Endodermal cell (in vitro differentiated cells): ENCODE measurements around the gene TNFRSF9. TPM values are rescaled to one million over a fixed set of nuclear protein-coding genes. Genes with fewer than 3 reads are reported as not detected.

Source experiments
- DNase-seq: peaks from one replicate; pipeline ENCODE4 v3.0.0-alpha.2; 2017
- H3K27ac ChIP-seq: 2 replicates; pipeline ENCODE4 v1.5.1; 2013; ENCODE audit warnings: mild to moderate bottlenecking, low read depth, low read length, moderate library complexity
- H3K27me3 ChIP-seq: 2 replicates; pipeline ENCODE4 v1.6.1; 2013; ENCODE audit warnings: mild to moderate bottlenecking, low read length, moderate library complexity; ENCODE audit not compliant: insufficient read depth, control insufficient read depth, poor library complexity, severe bottlenecking
- H3K36me3 ChIP-seq: 2 replicates; pipeline ENCODE4 v1.7.0; 2013; ENCODE audit warnings: mild to moderate bottlenecking, low read length, moderate library complexity; ENCODE audit not compliant: control insufficient read depth, insufficient read depth
- H3K4me1 ChIP-seq: one replicate; pipeline ENCODE4 v1.7.0; 2013; ENCODE audit warnings: low read length; ENCODE audit not compliant: control insufficient read depth, insufficient read depth
- H3K4me3 ChIP-seq: 2 replicates; pipeline ENCODE4 v1.5.1; 2013; ENCODE audit warnings: mild to moderate bottlenecking, low read length, moderate library complexity
- H3K9ac ChIP-seq: 2 replicates; pipeline ENCODE4 v1.6.1; 2013; ENCODE audit warnings: mild to moderate bottlenecking, low read length, moderate library complexity; ENCODE audit not compliant: poor library complexity, severe bottlenecking; ENCODE audit errors: extremely low read depth
- H3K9me3 ChIP-seq: 2 replicates; pipeline ENCODE4 v1.6.1; 2013; ENCODE audit warnings: mild to moderate bottlenecking, low read length, moderate library complexity; ENCODE audit not compliant: control insufficient read depth
- H3K27ac Mint-ChIP-seq: 2 replicates; pipeline ENCODE4 v1.8.0; 2020; ENCODE audit warnings: mixed read lengths
- H3K27me3 Mint-ChIP-seq: 2 replicates; pipeline ENCODE4 v1.8.0; 2021; ENCODE audit warnings: mild to moderate bottlenecking, mixed read lengths; ENCODE audit not compliant: insufficient read depth
- H3K36me3 Mint-ChIP-seq: 2 replicates; pipeline ENCODE4 v1.8.0; 2020; ENCODE audit warnings: low read depth, mixed read lengths
- H3K4me1 Mint-ChIP-seq: 2 replicates; pipeline ENCODE4 v1.8.0; 2020; ENCODE audit warnings: mixed read lengths
- H3K4me3 Mint-ChIP-seq: 2 replicates; pipeline ENCODE4 v1.8.0; 2020; ENCODE audit warnings: mild to moderate bottlenecking, moderate library complexity, mixed read lengths
- H3K9me3 Mint-ChIP-seq: 2 replicates; pipeline ENCODE4 v1.8.0; 2020; ENCODE audit warnings: mild to moderate bottlenecking, mixed read lengths
- WGBS, 2 experiments: methylation state at CpG; one replicate each; pipeline versions ENCODE4 v1.1.5 to v1.1.7; 2013; ENCODE audit warnings: missing lambda C conversion rate in 2 of 2, mixed read lengths in 1 of 2; ENCODE audit not compliant: insufficient coverage in 1 of 2, insufficient read length in 1 of 2; 5-methylcytosine and 5-hydroxymethylcytosine counted together
- total RNA-seq, 2 donors: library from RNA; stranded (reverse); fragmentation: NEBNext Ultra II Directional in 1 of 2; extraction: Animal tissue kit (Norgen Biotek cat#: 25700) in 1 of 2; gene quantifications; 2 replicates in 1 of 2; 3 replicates in 1 of 2; pipeline ENCODE4 v1.2.1, GENCODE V29; 2021
- TF ChIP-seq, protein P1 (sequence below): fragments of 200-600 bp; sonication (generic); conservative IDR thresholded peaks from 2 replicates; pipeline ENCODE4 v1.5.0; 2021; ENCODE audit warnings: antibody characterized with exemption, mild to moderate bottlenecking

Gene TNFRSF9
- total RNA-seq, 2 donors from 2014 or later = not detected

DNA sequence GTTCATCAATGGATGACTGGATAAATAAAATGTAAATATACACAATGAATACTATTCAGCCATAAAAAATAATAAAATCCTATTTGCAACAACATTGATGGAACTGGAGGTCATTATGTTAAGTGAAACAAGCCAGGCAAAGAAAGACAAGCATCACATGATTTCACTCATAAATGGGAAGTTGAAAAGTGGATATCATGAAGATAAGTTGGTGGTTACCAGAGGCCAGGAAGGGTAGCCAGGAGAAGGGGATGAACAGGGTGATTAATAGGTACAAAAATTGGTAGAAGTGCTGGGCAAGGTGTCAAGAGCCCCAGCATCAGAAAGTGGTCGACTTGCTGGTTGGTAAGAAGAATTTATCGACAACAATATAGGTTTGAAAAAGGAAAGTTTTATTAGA lies 19.5 kb upstream of the TNFRSF9 start:
- Histone ChIP-seq H3K36me3 (peaks cover 25% of the 10 kb centered on the region), H3K4me1 (no peaks in the 10 kb centered on the region), H3K9ac (no peak overlapping the region), H3K4me3 (peak overlapping the region; percentile 100), H3K9me3 (no peaks in the 10 kb centered on the region), H3K27ac (no peak overlapping the region), H3K27me3 (no peaks in the 10 kb centered on the region)
- H3K36me3 Mint-ChIP-seq = peaks cover 21% of the 10 kb centered on the region
- DNase-seq = no peak
- no peaks in the 10 kb centered on the region for H3K9me3 Mint-ChIP-seq
- H3K27ac Mint-ChIP-seq = peak overlapping the region; percentile 92
- 95 to 96% methylated on average over 2 of the region's 2 CpGs for WGBS, 2 experiments
- H3K27me3 Mint-ChIP-seq = no peaks in the 10 kb centered on the region
- TF ChIP-seq, protein P1, sequence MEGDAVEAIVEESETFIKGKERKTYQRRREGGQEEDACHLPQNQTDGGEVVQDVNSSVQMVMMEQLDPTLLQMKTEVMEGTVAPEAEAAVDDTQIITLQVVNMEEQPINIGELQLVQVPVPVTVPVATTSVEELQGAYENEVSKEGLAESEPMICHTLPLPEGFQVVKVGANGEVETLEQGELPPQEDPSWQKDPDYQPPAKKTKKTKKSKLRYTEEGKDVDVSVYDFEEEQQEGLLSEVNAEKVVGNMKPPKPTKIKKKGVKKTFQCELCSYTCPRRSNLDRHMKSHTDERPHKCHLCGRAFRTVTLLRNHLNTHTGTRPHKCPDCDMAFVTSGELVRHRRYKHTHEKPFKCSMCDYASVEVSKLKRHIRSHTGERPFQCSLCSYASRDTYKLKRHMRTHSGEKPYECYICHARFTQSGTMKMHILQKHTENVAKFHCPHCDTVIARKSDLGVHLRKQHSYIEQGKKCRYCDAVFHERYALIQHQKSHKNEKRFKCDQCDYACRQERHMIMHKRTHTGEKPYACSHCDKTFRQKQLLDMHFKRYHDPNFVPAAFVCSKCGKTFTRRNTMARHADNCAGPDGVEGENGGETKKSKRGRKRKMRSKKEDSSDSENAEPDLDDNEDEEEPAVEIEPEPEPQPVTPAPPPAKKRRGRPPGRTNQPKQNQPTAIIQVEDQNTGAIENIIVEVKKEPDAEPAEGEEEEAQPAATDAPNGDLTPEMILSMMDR = no peak
- peak overlapping the region; percentile 86 for H3K4me3 Mint-ChIP-seq
- H3K4me1 Mint-ChIP-seq = peaks cover 19% of the 10 kb centered on the region

DNA sequence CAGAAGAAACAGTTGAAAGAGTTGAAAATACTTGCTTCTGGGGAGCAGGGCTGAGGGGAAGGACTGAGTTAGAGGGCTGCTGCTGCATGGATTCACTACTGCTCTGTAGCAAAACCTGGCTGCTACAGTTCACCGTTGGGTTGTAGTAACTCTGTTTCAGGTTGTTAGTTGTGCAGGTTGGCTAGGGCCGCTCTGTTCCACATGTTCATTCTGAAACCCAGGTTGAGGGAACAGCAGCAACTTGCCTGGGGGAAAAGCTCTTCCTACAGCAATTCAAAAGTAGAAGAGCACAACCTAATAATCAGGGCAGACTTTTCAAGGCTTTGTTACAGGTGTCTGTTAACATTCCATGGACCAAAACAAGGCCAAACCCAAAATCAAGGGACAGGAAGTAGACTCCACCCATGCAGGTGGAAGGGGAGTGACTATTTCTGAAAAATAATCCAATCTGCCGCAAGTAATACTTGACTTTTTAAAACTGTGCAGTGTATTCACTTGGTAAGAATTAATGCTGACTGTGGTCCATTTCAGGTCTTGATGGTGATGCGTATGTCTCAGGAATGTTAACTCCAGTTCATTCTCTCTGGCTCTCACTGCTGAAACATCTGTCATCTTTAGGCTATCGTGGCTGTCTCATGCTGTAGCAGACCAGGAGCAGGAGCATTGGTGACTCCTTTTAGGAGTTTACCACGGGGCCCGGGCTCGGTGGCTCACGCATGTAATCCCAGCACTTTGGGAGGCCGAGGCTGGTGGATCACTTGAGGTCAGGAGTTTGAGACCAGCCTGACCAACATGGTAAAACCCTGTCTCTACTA lies 15.8 kb upstream of the TNFRSF9 start:
- no peak overlapping the region for H3K9ac ChIP-seq
- Mint-ChIP-seq H3K9me3 (peaks cover 14% of the 10 kb centered on the region), H3K4me1 (peaks cover 8% of the 10 kb centered on the region), H3K27ac (no peak overlapping the region), H3K36me3 (no peaks in the 10 kb centered on the region), H3K27me3 (no peaks in the 10 kb centered on the region), H3K4me3 (no peak overlapping the region)
- H3K4me3 ChIP-seq = no peak overlapping the region
- no peak for DNase-seq
- TF ChIP-seq, protein P1 = no peak
- H3K4me1 ChIP-seq = no peaks in the 10 kb centered on the region
- H3K27me3 ChIP-seq = no peaks in the 10 kb centered on the region
- H3K36me3 ChIP-seq = no peaks in the 10 kb centered on the region
- no peak overlapping the region for H3K27ac ChIP-seq
- no peaks in the 10 kb centered on the region for H3K9me3 ChIP-seq
- 92 to 94% methylated on average over 7 to 10 of the region's 10 CpGs for WGBS, 2 experiments

DNA sequence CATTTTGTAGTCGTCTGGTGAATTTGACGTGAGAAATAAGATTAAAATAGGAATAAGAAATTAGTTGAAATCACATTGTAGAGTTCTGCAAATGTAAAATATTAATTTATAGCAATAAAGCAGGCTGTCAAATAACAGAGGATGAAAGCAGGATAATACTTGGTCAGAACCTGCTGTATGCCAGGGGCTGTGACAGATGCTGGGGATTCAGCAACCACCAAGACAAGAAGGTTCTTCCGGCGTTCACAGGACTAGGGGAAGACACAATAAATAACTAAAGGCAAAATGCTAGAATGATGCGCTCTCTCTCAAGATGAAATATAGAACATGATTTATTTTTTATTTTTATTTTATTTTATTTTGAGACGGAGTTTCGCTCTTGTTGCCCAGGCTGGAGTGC lies 14.0 kb upstream of the TNFRSF9 start:
- H3K4me1 ChIP-seq = no peaks in the 10 kb centered on the region
- TF ChIP-seq, protein P1 = no peak
- no peak overlapping the region for H3K27ac Mint-ChIP-seq
- no peak overlapping the region for H3K27ac ChIP-seq
- no peaks in the 10 kb centered on the region for H3K27me3 ChIP-seq
- no peak for DNase-seq
- WGBS, 2 experiments = 93 to 100% methylated on average over 4 to 7 of the region's 7 CpGs
- H3K27me3 Mint-ChIP-seq = no peaks in the 10 kb centered on the region
- no peaks in the 10 kb centered on the region for H3K9me3 ChIP-seq
- H3K9me3 Mint-ChIP-seq = peaks cover 17% of the 10 kb centered on the region
- H3K36me3 ChIP-seq = no peaks in the 10 kb centered on the region
- peak overlapping the region; percentile 48 for H3K4me3 Mint-ChIP-seq
- H3K36me3 Mint-ChIP-seq = no peaks in the 10 kb centered on the region
- H3K9ac ChIP-seq = no peak overlapping the region
- H3K4me1 Mint-ChIP-seq = no peaks in the 10 kb centered on the region
- H3K4me3 ChIP-seq = no peak overlapping the region
